ENCODE data around the gene DOCK1.

Gene DOCK1

GRCh38 chr10:127353544-127353943 lies 448.3 kb downstream of the DOCK1 start:
- Histone ChIP-seq H3K4me1 (ENCODE audit: control insufficient read depth, insufficient read depth, low read length, unreplicated experiment) (no peaks in the 10 kb centered on the region), H3K27me3 (ENCODE audit: insufficient read depth, low read length) (no peaks in the 10 kb centered on the region)

GRCh38 chr10:127354255-127354654 lies 449.0 kb downstream of the DOCK1 start:
- H3K27ac ChIP-seq (ENCODE audit: low read depth, low read length) = no peak overlapping the region

More at GRCh38 chr10:127353544-127353943, 448.3 kb downstream of the DOCK1 start:
- Histone ChIP-seq H2AFZ (ENCODE audit: low read length, unreplicated experiment) (no peak overlapping the region), H3K27ac (ENCODE audit: low read depth, low read length) (no peak overlapping the region), H3K79me2 (ENCODE audit: control insufficient read depth, insufficient read depth, low read length, unreplicated experiment) (no peaks in the 10 kb centered on the region), H3K4me3 (ENCODE audit: low read depth, low read length) (no peak overlapping the region), H3K36me3 (ENCODE audit: insufficient read depth, low read length) (no peaks in the 10 kb centered on the region)

GRCh38 chr10:127354992-127355391 lies 449.8 kb downstream of the DOCK1 start:
- Histone ChIP-seq H3K4me1 (ENCODE audit: control insufficient read depth, insufficient read depth, low read length, unreplicated experiment) (no peaks in the 10 kb centered on the region), H2AFZ (ENCODE audit: low read length, unreplicated experiment) (no peak overlapping the region), H3K4me3 (ENCODE audit: low read depth, low read length) (no peak overlapping the region), H3K36me3 (ENCODE audit: insufficient read depth, low read length) (no peaks in the 10 kb centered on the region), H3K79me2 (ENCODE audit: control insufficient read depth, insufficient read depth, low read length, unreplicated experiment) (no peaks in the 10 kb centered on the region), H3K27ac (ENCODE audit: low read depth, low read length) (no peak overlapping the region), H3K27me3 (ENCODE audit: insufficient read depth, low read length) (no peaks in the 10 kb centered on the region)

More at GRCh38 chr10:127354255-127354654, 449.0 kb downstream of the DOCK1 start:
- no peak overlapping the region for H2AFZ ChIP-seq (ENCODE audit: low read length, unreplicated experiment)
- no peaks in the 10 kb centered on the region for H3K79me2 ChIP-seq (ENCODE audit: control insufficient read depth, insufficient read depth, low read length, unreplicated experiment)
- H3K4me1 ChIP-seq (ENCODE audit: control insufficient read depth, insufficient read depth, low read length, unreplicated experiment) = no peaks in the 10 kb centered on the region
- H3K4me3 ChIP-seq (ENCODE audit: low read depth, low read length) = no peak overlapping the region
- H3K27me3 ChIP-seq (ENCODE audit: insufficient read depth, low read length) = no peaks in the 10 kb centered on the region
- no peaks in the 10 kb centered on the region for H3K36me3 ChIP-seq (ENCODE audit: insufficient read depth, low read length)

GRCh38 chr10:127356360-127356759 lies 451.1 kb downstream of the DOCK1 start:
- H2AFZ ChIP-seq (ENCODE audit: low read length, unreplicated experiment) = no peak overlapping the region
- H3K79me2 ChIP-seq (ENCODE audit: control insufficient read depth, insufficient read depth, low read length, unreplicated experiment) = no peaks in the 10 kb centered on the region
- no peaks in the 10 kb centered on the region for H3K36me3 ChIP-seq (ENCODE audit: insufficient read depth, low read length)
- no peak overlapping the region for H3K27ac ChIP-seq (ENCODE audit: low read depth, low read length)
- no peaks in the 10 kb centered on the region for H3K4me1 ChIP-seq (ENCODE audit: control insufficient read depth, insufficient read depth, low read length, unreplicated experiment)
- H3K4me3 ChIP-seq (ENCODE audit: low read depth, low read length) = no peak overlapping the region
- no peaks in the 10 kb centered on the region for H3K27me3 ChIP-seq (ENCODE audit: insufficient read depth, low read length)

GRCh38 chr10:127357265-127357664 lies 452.0 kb downstream of the DOCK1 start:
- Histone ChIP-seq H2AFZ (ENCODE audit: low read length, unreplicated experiment) (no peak overlapping the region), H3K4me3 (ENCODE audit: low read depth, low read length) (no peak overlapping the region), H3K79me2 (ENCODE audit: control insufficient read depth, insufficient read depth, low read length, unreplicated experiment) (no peaks in the 10 kb centered on the region), H3K4me1 (ENCODE audit: control insufficient read depth, insufficient read depth, low read length, unreplicated experiment) (no peaks in the 10 kb centered on the region), H3K27ac (ENCODE audit: low read depth, low read length) (no peak overlapping the region), H3K36me3 (ENCODE audit: insufficient read depth, low read length) (no peaks in the 10 kb centered on the region), H3K27me3 (ENCODE audit: insufficient read depth, low read length) (no peaks in the 10 kb centered on the region)

GRCh38 chr10:127358337-127358736 lies 453.1 kb downstream of the DOCK1 start:
- Histone ChIP-seq H3K27ac (ENCODE audit: low read depth, low read length) (no peak overlapping the region), H3K79me2 (ENCODE audit: control insufficient read depth, insufficient read depth, low read length, unreplicated experiment) (no peaks in the 10 kb centered on the region), H3K27me3 (ENCODE audit: insufficient read depth, low read length) (no peaks in the 10 kb centered on the region), H2AFZ (ENCODE audit: low read length, unreplicated experiment) (no peak overlapping the region), H3K4me1 (ENCODE audit: control insufficient read depth, insufficient read depth, low read length, unreplicated experiment) (no peaks in the 10 kb centered on the region), H3K36me3 (ENCODE audit: insufficient read depth, low read length) (no peaks in the 10 kb centered on the region), H3K4me3 (ENCODE audit: low read depth, low read length) (no peak overlapping the region)

GRCh38 chr10:127364034-127364433 lies 458.8 kb downstream of the DOCK1 start:
- H3K79me2 ChIP-seq (ENCODE audit: control insufficient read depth, insufficient read depth, low read length, unreplicated experiment) = no peaks in the 10 kb centered on the region
- no peak overlapping the region for H3K27ac ChIP-seq (ENCODE audit: low read depth, low read length)
- H3K4me1 ChIP-seq (ENCODE audit: control insufficient read depth, insufficient read depth, low read length, unreplicated experiment) = no peaks in the 10 kb centered on the region
- no peak overlapping the region for H3K4me3 ChIP-seq (ENCODE audit: low read depth, low read length)
- no peak overlapping the region for H2AFZ ChIP-seq (ENCODE audit: low read length, unreplicated experiment)
- no peaks in the 10 kb centered on the region for H3K27me3 ChIP-seq (ENCODE audit: insufficient read depth, low read length)
- no peaks in the 10 kb centered on the region for H3K36me3 ChIP-seq (ENCODE audit: insufficient read depth, low read length)

- Histone ChIP-seq H2AFZ (ENCODE audit: low read length, unreplicated experiment) (no peak overlapping the region), H3K4me1 (ENCODE audit: control insufficient read depth, insufficient read depth, low read length, unreplicated experiment) (no peaks in the 10 kb centered on the region), H3K79me2 (ENCODE audit: control insufficient read depth, insufficient read depth, low read length, unreplicated experiment) (no peaks in the 10 kb centered on the region), H3K27me3 (ENCODE audit: insufficient read depth, low read length) (no peaks in the 10 kb centered on the region), H3K36me3 (ENCODE audit: insufficient read depth, low read length) (no peaks in the 10 kb centered on the region), H3K27ac (ENCODE audit: low read depth, low read length) (no peak overlapping the region), H3K4me3 (ENCODE audit: low read depth, low read length) (no peak overlapping the region)
These were observed 462.9 kb downstream of the DOCK1 start for GRCh38 chr10:127368101-127368500.

- no peaks in the 10 kb centered on the region for H3K79me2 ChIP-seq (ENCODE audit: control insufficient read depth, insufficient read depth, low read length, unreplicated experiment)
- no peak overlapping the region for H3K27ac ChIP-seq (ENCODE audit: low read depth, low read length)
- H3K27me3 ChIP-seq (ENCODE audit: insufficient read depth, low read length) = no peaks in the 10 kb centered on the region
- H3K36me3 ChIP-seq (ENCODE audit: insufficient read depth, low read length) = no peaks in the 10 kb centered on the region
- H3K4me1 ChIP-seq (ENCODE audit: control insufficient read depth, insufficient read depth, low read length, unreplicated experiment) = no peaks in the 10 kb centered on the region
- no peak overlapping the region for H3K4me3 ChIP-seq (ENCODE audit: low read depth, low read length)
- no peak overlapping the region for H2AFZ ChIP-seq (ENCODE audit: low read length, unreplicated experiment)
These were observed 463.7 kb downstream of the DOCK1 start for GRCh38 chr10:127368929-127369328.

GRCh38 chr10:127370601-127371000 lies 465.4 kb downstream of the DOCK1 start:
- Histone ChIP-seq H2AFZ (ENCODE audit: low read length, unreplicated experiment) (no peak overlapping the region), H3K4me1 (ENCODE audit: control insufficient read depth, insufficient read depth, low read length, unreplicated experiment) (no peaks in the 10 kb centered on the region), H3K79me2 (ENCODE audit: control insufficient read depth, insufficient read depth, low read length, unreplicated experiment) (no peaks in the 10 kb centered on the region), H3K27me3 (ENCODE audit: insufficient read depth, low read length) (no peaks in the 10 kb centered on the region), H3K36me3 (ENCODE audit: insufficient read depth, low read length) (no peaks in the 10 kb centered on the region), H3K27ac (ENCODE audit: low read depth, low read length) (no peak overlapping the region), H3K4me3 (ENCODE audit: low read depth, low read length) (no peak overlapping the region)

- no peaks in the 10 kb centered on the region for H3K79me2 ChIP-seq (ENCODE audit: control insufficient read depth, insufficient read depth, low read length, unreplicated experiment)
- no peaks in the 10 kb centered on the region for H3K36me3 ChIP-seq (ENCODE audit: insufficient read depth, low read length)
- no peaks in the 10 kb centered on the region for H3K4me1 ChIP-seq (ENCODE audit: control insufficient read depth, insufficient read depth, low read length, unreplicated experiment)
- no peaks in the 10 kb centered on the region for H3K27me3 ChIP-seq (ENCODE audit: insufficient read depth, low read length)
- no peak overlapping the region for H2AFZ ChIP-seq (ENCODE audit: low read length, unreplicated experiment)
- H3K27ac ChIP-seq (ENCODE audit: low read depth, low read length) = no peak overlapping the region
- no peak overlapping the region for H3K4me3 ChIP-seq (ENCODE audit: low read depth, low read length)
These were observed 467.1 kb downstream of the DOCK1 start for GRCh38 chr10:127372361-127372760.

Data from ACC112 (cell line).